Endometrium (tissue), 2 donors: ENCODE results near the gene CCDC24.

ENCODE experiments used
- FAIRE-seq: peaks from 2 replicates; lab custom pipeline; 2012; peaks lifted over from hg19 to GRCh38; lab: Jason Lieb, UNC
- donor health status: control.
- donor health status: control.

The CCDC24 gene

GRCh38 chr1:43981135-43981491, 10.3 kb upstream of the CCDC24 start:
- FAIRE-seq, result no peak

GRCh38 chr1:43981636-43982035, 9.8 kb upstream of the CCDC24 start:
- no peak for FAIRE-seq

- no peak for FAIRE-seq
Measured at GRCh38 chr1:43982241-43982640, 9.2 kb upstream of the CCDC24 start.

DNA sequence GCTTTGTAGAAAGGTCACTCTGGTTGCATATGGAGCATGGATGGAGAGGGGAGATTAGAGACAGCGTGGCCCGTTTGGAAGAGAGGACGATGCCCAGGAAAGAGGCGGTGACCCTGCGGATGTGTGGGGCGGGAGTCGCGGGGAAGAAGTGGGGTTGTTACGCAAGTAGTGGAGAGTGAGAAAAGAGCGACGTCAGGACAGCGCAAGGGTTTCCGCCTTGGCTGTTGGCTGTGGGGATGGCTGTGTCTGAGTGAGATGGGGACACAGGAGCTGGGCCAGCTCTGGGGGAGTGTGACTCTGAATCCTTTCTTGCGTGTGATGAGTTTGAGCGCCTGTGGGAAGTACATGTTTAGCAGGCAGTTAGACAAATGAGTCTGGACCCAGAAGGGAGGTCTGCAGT, 8.6 kb upstream of the CCDC24 start:
- no peak for FAIRE-seq

DNA sequence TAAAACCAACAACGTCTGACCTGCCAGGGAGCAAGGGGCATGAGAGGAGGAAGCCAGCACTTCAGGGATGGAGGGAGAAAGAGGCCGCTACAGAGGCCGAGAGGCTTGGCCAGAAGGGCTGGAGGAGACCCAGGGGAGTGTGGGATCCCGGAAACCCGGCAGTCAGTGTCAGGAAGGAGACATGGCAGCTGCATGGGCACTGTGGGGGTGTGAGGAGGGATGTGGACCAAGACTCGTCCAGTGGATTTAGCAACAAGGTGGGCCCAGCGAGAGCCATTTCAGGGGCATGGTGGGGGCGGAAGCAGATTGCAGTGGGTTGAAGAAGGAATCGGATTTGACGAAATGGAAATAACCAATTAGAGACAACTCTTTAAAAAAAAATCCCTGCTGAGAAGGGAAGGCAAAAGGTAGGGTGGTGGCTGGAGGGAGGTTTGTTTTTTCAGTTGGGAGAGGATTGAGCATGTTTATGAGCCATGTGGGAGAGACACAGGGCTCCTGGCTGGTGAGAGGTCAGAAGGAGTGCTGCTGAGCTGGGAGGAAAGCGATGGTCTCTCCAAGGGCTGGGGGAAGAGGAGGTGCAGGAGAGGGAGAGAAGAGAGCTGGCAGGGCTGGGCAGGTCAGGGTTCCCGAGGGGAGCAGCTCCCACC, 8.0 kb upstream of the CCDC24 start:
- FAIRE-seq, result no peak

GRCh38 chr1:43984855-43985254, 6.5 kb upstream of the CCDC24 start:
- FAIRE-seq, result no peak

GRCh38 chr1:43985984-43986595, 5.3 kb upstream of the CCDC24 start:
- no peak for FAIRE-seq

DNA sequence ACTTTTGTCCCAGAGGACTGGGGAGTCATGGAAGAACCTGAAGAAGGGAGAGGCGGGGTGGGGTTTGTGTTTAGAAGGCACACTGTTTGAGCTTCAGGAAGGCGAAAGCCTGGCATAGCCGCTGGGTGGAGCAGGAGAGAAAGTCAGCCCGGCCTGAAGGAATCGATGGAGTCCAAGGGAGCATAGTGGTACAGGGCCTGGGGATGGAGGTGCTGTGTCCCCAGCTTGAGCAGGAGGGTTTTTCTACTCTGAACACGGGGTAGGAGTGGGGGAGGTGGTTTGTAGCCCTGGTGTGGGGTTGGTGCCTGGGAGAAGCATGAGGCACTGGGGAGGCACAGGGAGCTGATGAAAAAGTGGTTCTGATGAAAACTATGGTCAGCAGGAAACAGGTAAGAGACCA, 4.7 kb upstream of the CCDC24 start:
- FAIRE-seq, result no peak

GRCh38 chr1:43987159-43987902, 4.1 kb upstream of the CCDC24 start:
- no peak for FAIRE-seq

DNA sequence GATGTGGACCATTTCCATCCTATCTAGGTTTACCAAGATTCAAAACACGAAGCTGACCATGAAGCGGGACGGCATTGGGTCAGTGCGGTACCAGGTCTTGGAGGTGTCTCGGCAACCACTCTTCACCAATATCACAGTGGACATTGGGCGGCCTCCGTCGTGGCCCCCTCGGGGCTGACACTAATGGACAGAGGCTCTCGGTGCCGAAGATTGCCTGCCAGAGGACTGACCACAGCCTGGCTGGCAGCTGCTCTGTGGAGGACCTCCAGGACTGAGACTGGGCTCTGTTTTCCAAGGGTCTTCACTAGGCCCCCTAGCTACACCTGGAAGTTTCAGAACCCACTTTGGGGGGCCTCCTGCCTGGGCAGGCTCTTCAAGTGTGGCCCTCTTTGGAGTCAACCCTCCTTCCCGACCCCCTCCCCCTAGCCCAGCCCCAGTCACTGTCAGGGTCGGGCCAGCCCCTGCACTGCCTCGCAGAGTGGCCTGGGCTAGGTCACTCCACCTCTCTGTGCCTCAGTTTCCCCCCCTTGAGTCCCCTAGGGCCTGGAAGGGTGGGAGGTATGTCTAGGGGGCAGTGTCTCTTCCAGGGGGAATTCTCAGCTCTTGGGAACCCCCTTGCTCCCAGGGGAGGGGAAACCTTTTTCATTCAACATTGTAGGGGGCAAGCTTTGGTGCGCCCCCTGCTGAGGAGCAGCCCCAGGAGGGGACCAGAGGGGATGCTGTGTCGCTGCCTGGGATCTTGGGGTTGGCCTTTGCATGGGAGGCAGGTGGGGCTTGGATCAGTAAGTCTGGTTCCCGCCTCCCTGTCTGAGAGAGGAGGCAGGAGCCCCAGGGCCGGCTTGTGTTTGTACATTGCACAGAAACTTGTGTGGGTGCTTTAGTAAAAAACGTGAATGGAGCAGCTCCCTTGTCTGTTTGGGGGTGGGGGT, 864 bp upstream of the CCDC24 start:
- no peak for FAIRE-seq

DNA sequence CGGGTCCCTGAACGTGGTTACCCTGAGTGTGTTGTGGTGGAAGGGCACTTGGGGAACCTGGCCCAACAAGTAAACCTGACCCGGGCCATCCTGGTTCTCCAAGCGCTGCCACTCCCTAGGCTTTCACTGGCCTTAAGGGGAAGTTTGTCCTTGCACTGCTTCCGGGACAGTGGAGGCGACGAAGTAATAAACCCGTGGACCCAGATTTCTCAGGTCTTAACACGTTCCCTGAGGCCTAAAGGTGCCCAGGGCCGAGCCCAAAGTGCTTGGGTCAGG, 261 bp upstream of the CCDC24 start:
- FAIRE-seq, result no peak

DNA sequence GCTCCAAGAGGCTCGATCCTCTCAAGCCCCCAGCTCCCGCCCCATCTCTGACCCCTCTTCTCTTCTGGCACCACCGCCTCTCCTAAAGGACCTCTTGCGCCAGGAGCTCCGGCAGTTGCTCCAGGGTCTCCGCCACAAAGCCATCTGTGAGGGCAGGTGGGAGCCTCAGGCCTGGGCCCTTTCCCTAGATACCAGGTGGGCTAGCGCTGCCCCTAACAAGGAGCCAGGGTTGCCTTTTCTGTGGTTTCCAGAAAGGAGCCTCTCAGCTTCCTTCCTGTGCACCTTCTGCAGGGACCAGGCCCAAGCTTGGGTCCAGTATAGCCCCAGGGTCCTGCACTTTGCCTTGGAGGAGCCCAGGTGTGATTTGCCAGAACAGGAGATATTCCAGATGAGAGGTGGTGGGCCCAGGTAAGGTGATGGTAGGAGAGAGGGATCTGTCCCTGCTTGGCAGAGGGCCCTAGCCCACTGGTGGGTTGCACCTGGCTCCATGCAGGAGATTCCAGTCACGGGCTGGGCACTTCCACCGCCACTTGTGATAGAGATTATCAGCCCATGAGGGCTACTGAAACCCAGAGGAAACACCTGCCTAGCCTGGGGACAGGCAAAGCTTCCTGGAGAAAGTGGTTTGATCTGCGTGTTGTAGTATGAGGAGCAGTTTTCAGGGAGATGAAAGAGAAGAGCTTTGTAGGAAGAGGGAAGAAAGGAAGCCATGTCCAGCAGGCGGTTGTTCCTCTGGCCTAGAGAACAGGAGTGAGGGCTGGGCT, 1.0 kb downstream of the CCDC24 start:
- no peak for FAIRE-seq

- FAIRE-seq, result no peak
Measured at GRCh38 chr1:43993206-43993914, 2.0 kb downstream of the CCDC24 start.

DNA sequence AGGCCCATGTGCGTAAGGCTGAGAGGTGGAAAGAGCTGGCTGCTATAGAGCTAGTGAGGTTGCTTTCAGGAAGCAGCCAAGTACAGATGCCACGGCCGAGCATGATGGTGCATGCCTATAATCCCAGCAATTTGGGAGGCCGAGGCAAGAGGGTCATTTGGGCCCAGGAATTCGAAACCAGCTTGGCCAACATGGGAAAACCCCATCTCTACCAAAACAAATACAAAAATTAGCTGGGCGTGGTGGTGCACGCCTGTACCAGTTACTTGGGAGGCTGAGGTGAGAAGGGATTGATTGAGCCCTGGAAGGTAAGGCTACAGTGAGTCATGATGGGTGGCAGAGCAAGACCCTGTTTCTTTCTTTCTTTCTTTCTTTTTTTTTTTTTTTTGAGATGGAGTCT, 2.7 kb downstream of the CCDC24 start:
- FAIRE-seq, result no peak

GRCh38 chr1:43994794-43995790, 3.7 kb downstream of the CCDC24 start:
- no peak for FAIRE-seq

- no peak for FAIRE-seq
Measured at GRCh38 chr1:43995984-43996732, 4.8 kb downstream of the CCDC24 start.

GRCh38 chr1:43996733-43997115, 5.3 kb downstream of the CCDC24 start:
- no peak for FAIRE-seq

GRCh38 chr1:43997295-43997999, 6.0 kb downstream of the CCDC24 start:
- no peak for FAIRE-seq

DNA sequence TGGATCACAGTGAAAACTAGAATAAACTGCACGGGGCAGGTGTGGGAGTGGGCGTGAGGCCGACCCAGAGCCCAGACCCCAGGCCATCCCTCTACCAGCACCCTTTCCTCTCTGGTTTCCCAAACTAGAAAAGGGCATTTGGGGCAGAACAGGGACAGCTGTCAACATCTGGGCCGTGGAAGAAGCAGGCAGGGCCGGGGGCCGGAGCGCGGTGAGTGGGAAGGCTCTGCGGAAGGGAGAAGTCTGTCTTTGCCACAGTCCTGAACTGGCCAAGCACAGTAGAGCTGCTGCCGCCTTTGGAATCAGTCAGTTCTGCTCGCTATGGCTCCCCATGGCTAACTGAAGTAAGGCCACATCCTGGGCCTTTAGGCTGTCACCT, 6.6 kb downstream of the CCDC24 start:
- no peak for FAIRE-seq
